Body of pancreas (tissue), 4 donors: Measurements from ENCODE around the gene ARHGAP26.

Experiments used
- POLR2A ChIP-seq, 3 donors: fragments of 450-650 bp; IDR thresholded peaks; one replicate each; pipeline ENCODE4 v1.6.1; 2016; ENCODE audit warnings: antibody characterized with exemption in 3 of 3, mild to moderate bottlenecking in 2 of 3
- TF ChIP-seq, protein P1 (sequence below), 7 experiments: fragments of 450-650 bp in 4 of 7; fragments of 200-600 bp in 3 of 7; sonication (generic) in 3 of 7; IDR thresholded peaks; one replicate each; pipeline ENCODE4 v1.5.1; 2016 to 2019; ENCODE audit warnings: antibody characterized with exemption in 7 of 7

DNA sequence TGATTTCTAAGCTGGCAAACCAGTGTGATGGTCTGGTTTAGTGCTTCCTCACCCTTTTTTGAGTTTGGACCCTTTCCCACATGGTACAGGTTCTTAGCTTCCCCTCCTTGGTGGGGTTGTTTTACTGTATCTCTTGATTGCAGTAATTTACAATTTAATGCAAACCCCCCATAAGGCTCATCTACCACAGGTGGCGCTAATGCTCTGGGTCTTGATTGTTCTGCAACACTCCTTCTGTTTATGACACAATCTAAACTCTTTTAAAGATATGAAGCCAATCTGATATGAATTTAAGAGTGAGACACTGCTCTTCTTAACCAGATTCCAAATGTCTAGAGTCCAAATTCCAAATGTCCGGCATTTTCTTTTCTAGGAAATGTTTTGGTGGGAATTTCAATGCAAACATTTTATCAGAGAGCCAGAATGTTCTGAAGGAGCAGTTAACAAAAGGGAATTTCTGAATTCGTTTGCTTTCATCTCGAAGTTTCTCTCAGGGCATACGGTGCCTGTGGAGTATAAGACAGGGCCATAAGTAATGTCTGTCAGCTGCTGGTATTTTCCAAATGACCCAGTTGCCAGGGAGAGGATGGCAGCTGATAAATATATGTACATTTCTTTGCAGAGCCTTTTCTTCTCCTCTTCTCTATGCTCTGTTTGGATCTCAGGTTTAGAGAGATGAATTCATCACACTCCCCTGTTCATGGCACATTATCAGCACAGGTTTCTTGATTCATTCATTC, 246.8 kb downstream of the ARHGAP26 start:
- no peak for TF ChIP-seq POLR2A (IDR thresholded peaks at IDR 0.05)
- TF ChIP-seq, protein P1, sequence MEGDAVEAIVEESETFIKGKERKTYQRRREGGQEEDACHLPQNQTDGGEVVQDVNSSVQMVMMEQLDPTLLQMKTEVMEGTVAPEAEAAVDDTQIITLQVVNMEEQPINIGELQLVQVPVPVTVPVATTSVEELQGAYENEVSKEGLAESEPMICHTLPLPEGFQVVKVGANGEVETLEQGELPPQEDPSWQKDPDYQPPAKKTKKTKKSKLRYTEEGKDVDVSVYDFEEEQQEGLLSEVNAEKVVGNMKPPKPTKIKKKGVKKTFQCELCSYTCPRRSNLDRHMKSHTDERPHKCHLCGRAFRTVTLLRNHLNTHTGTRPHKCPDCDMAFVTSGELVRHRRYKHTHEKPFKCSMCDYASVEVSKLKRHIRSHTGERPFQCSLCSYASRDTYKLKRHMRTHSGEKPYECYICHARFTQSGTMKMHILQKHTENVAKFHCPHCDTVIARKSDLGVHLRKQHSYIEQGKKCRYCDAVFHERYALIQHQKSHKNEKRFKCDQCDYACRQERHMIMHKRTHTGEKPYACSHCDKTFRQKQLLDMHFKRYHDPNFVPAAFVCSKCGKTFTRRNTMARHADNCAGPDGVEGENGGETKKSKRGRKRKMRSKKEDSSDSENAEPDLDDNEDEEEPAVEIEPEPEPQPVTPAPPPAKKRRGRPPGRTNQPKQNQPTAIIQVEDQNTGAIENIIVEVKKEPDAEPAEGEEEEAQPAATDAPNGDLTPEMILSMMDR (IDR thresholded peaks at IDR 0.05), result peak in 5 of 7 experiments; percentile 11 to 34 (median 31)
